CD8-positive, alpha-beta memory T cell (primary cell): ENCODE measurements around the gene CSTF3. TPM values are rescaled to one million over a fixed set of nuclear protein-coding genes. Genes with fewer than 3 reads are reported as not detected.

ENCODE experiments used
- CTCF ChIA-PET: fragments of 350-600 bp; sonication (Branson Sonifier 250); formaldehyde crosslinking; loops from one replicate; lab custom pipeline; 2021; ENCODE audit warnings: antibody characterized with exemption; lab: Charles Lee
- POLR2A ChIA-PET: fragments of 350-600 bp; sonication (Branson Sonifier 250); formaldehyde crosslinking; loops from one replicate; lab custom pipeline; 2021; ENCODE audit warnings: antibody characterized with exemption; lab: Charles Lee
- DNase-seq, 5 donors: peaks; one replicate each; pipeline versions ENCODE4 v3.0.0 to v3.0.0-alpha.2; 2020 to 2022; ENCODE audit warnings: mixed read lengths in 1 of 5
- H3K27ac ChIP-seq: one replicate; pipeline ENCODE4 v1.7.0; 2013; ENCODE audit warnings: low read depth, mild to moderate bottlenecking, low read length, moderate library complexity
- H3K27me3 ChIP-seq: 2 replicates; pipeline ENCODE4 v1.7.0; 2013; ENCODE audit warnings: low read length, mild to moderate bottlenecking; ENCODE audit not compliant: insufficient read depth, poor library complexity, severe bottlenecking
- H3K36me3 ChIP-seq: 2 replicates; pipeline ENCODE4 v1.7.0; 2013; ENCODE audit warnings: mild to moderate bottlenecking, low read length, moderate library complexity; ENCODE audit not compliant: insufficient read depth
- H3K4me1 ChIP-seq: 2 replicates; pipeline ENCODE4 v1.7.0; 2013; ENCODE audit warnings: mild to moderate bottlenecking, low read length, moderate library complexity; ENCODE audit not compliant: insufficient read depth
- H3K4me3 ChIP-seq: 2 replicates; pipeline ENCODE4 v1.7.0; 2013; ENCODE audit warnings: mild to moderate bottlenecking, low read length
- H3K9me3 ChIP-seq: 2 replicates; pipeline ENCODE4 v1.7.0; 2013; ENCODE audit warnings: mild to moderate bottlenecking, low read length
- H3K27ac Mint-ChIP-seq, 8 donors: one replicate each; pipeline ENCODE4 v1.8.0; 2020 to 2021; ENCODE audit warnings: mixed read lengths in 8 of 8, mild to moderate bottlenecking in 6 of 8, inconsistent platforms in 3 of 8, moderate library complexity in 3 of 8
- H3K27me3 Mint-ChIP-seq, 2 donors: one replicate each; pipeline ENCODE4 v1.8.0; 2020 to 2021; ENCODE audit warnings: mixed read lengths in 2 of 2, mild to moderate bottlenecking in 1 of 2, moderate library complexity in 1 of 2
- H3K36me3 Mint-ChIP-seq, 3 donors: one replicate each; pipeline ENCODE4 v1.8.0; 2020 to 2021; ENCODE audit warnings: mixed read lengths in 3 of 3, inconsistent platforms in 1 of 3, mild to moderate bottlenecking in 1 of 3
- H3K4me1 Mint-ChIP-seq, 3 donors: one replicate each; pipeline ENCODE4 v1.8.0; 2020 to 2021; ENCODE audit warnings: mixed read lengths in 3 of 3, inconsistent platforms in 1 of 3, mild to moderate bottlenecking in 1 of 3
- H3K4me3 Mint-ChIP-seq, 7 donors: one replicate each; pipeline ENCODE4 v1.8.0; 2020 to 2021; ENCODE audit warnings: mixed read lengths in 7 of 7, mild to moderate bottlenecking in 6 of 7, moderate library complexity in 4 of 7, inconsistent platforms in 2 of 7
- H3K9me3 Mint-ChIP-seq, 5 donors: one replicate each; pipeline ENCODE4 v1.8.0; 2020 to 2022; ENCODE audit warnings: mixed read lengths in 5 of 5, mild to moderate bottlenecking in 3 of 5, moderate library complexity in 2 of 5, inconsistent platforms in 1 of 5
- polyA plus RNA-seq: library from polyadenylated mRNA; unstranded; fragments of 300-500 nt; fragmentation: Illumina TruSeq; gene quantifications from one replicate; pipeline ENCODE4 v1.2.3, GENCODE V29; 2021
- total RNA-seq, 2 experiments: library from RNA; stranded (reverse); gene quantifications; one replicate each; pipeline ENCODE4 v1.2.3, GENCODE V29; 2021

Gene CSTF3
- total and polyA plus RNA-seq, 3 experiments from 2014 or later: 16.5 to 37.7 (median 35.3) TPM

GRCh38 chr11:33044285-33044756, 117.0 kb downstream of the CSTF3 start:
- Histone ChIP-seq H3K36me3 (peaks cover 4% of the 10 kb centered on the region), H3K4me1 (peaks cover 10% of the 10 kb centered on the region), H3K4me3 (no peak overlapping the region), H3K9me3 (no peaks in the 10 kb centered on the region), H3K27ac (no peak overlapping the region), H3K27me3 (no peaks in the 10 kb centered on the region)
- peaks cover 13 to 27% (median 26%) of the 10 kb centered on the region in 3 donors for H3K4me1 Mint-ChIP-seq
- peaks cover 0 to 48% (median 7%) of the 10 kb centered on the region in 3 donors for H3K36me3 Mint-ChIP-seq
- no peak overlapping the region for H3K27ac Mint-ChIP-seq
- POLR2A ChIA-PET: interaction anchor here (0.8 kb wide), 1 partner anchor 22 kb away, joined by 3 read pairs; no protein-coding TSS in a partner anchor
- DNase-seq: no peak
- no peak overlapping the region for H3K4me3 Mint-ChIP-seq
- CTCF ChIA-PET: interaction anchor here (1.3 kb wide), 1 partner anchor 16 kb away, joined by 3 read pairs; no protein-coding TSS in a partner anchor
- no peaks in the 10 kb centered on the region for H3K9me3 Mint-ChIP-seq
- no peaks in the 10 kb centered on the region for H3K27me3 Mint-ChIP-seq

- Histone ChIP-seq H3K27ac (no peak overlapping the region), H3K4me1 (peaks cover 10% of the 10 kb centered on the region), H3K4me3 (no peak overlapping the region), H3K36me3 (peaks cover 4% of the 10 kb centered on the region), H3K9me3 (no peaks in the 10 kb centered on the region), H3K27me3 (no peaks in the 10 kb centered on the region)
- Mint-ChIP-seq H3K4me3 (no peak overlapping the region), H3K27ac (peak overlapping the region in 1 of 8 donors; percentile 47), H3K9me3 (no peaks in the 10 kb centered on the region), H3K4me1 (peaks cover 17 to 33% (median 29%) of the 10 kb centered on the region in 3 donors), H3K27me3 (no peaks in the 10 kb centered on the region), H3K36me3 (peaks cover 0 to 47% (median 7%) of the 10 kb centered on the region in 3 donors)
- CTCF ChIA-PET: interaction anchor here (0.7 to 1.3 kb wide), 3 partner anchors 17 to 729 kb away, joined by 3 read pairs; no protein-coding TSS in a partner anchor
- no peak for DNase-seq
- POLR2A ChIA-PET: no interaction called here
Observed at GRCh38 chr11:33043221-33043830, 118.0 kb downstream of the CSTF3 start.

- Mint-ChIP-seq H3K9me3 (no peaks in the 10 kb centered on the region), H3K4me3 (peak overlapping the region; percentile 94 to 98 (median 95))
- POLR2A ChIA-PET: interaction anchor here (0.6 to 1.2 kb wide), 3 partner anchors 26 to 435 kb away, joined by 3 to 4 read pairs (median 3); partner anchors contain the start of gene DEPDC7
Observed at GRCh38 chr11:33040862-33041453, 120.3 kb downstream of the CSTF3 start.

GRCh38 chr11:33040033-33040861, 121.0 kb downstream of the CSTF3 start:
- peak in 4 of 5 donors; percentile 26 to 58 (median 43) for DNase-seq
- H3K36me3 ChIP-seq: peaks cover 4% of the 10 kb centered on the region
- Mint-ChIP-seq H3K9me3 (no peaks in the 10 kb centered on the region), H3K4me3 (peak overlapping the region; percentile 94 to 98 (median 95)), H3K36me3 (peaks cover 0 to 22% (median 0%) of the 10 kb centered on the region in 3 donors), H3K27ac (peak overlapping the region; percentile 92 to 98 (median 94)), H3K27me3 (peaks cover 3 to 5% of the 10 kb centered on the region in 2 donors), H3K4me1 (peaks cover 16 to 23% (median 23%) of the 10 kb centered on the region in 3 donors)
- ChIA-PET CTCF (interaction anchor here (0.7 to 3.1 kb wide), 8 partner anchors 9 to 146 kb away, joined by 3 to 19 read pairs (median 4); no protein-coding TSS in a partner anchor), POLR2A (interaction anchor here (1.0 to 1.4 kb wide), 3 partner anchors 14 to 29 kb away, joined by 3 to 5 read pairs (median 4); partner anchors contain the start of gene DEPDC7)
- H3K4me3 ChIP-seq: peak overlapping the region; percentile 96
- no peaks in the 10 kb centered on the region for H3K9me3 ChIP-seq
- peaks cover 10% of the 10 kb centered on the region for H3K4me1 ChIP-seq
- peak overlapping the region; percentile 78 for H3K27ac ChIP-seq
- H3K27me3 ChIP-seq: no peaks in the 10 kb centered on the region

More at GRCh38 chr11:33040862-33041453, 120.3 kb downstream of the CSTF3 start:
- no peak overlapping the region for H3K4me3 ChIP-seq
- CTCF ChIA-PET: interaction anchor here (1.3 kb wide), 1 partner anchor 84 kb away, joined by 3 read pairs; no protein-coding TSS in a partner anchor
- no peaks in the 10 kb centered on the region for H3K9me3 ChIP-seq
- peaks cover 10% of the 10 kb centered on the region for H3K4me1 ChIP-seq
- no peak overlapping the region for H3K27ac ChIP-seq
- no peak for DNase-seq
- H3K27me3 ChIP-seq: no peaks in the 10 kb centered on the region
- H3K36me3 ChIP-seq: peaks cover 4% of the 10 kb centered on the region
- H3K27me3 Mint-ChIP-seq: peaks cover 0 to 4% of the 10 kb centered on the region in 2 donors
- H3K4me1 Mint-ChIP-seq: peaks cover 16 to 23% (median 23%) of the 10 kb centered on the region in 3 donors
- peaks cover 0 to 28% (median 3%) of the 10 kb centered on the region in 3 donors for H3K36me3 Mint-ChIP-seq
- H3K27ac Mint-ChIP-seq: peak overlapping the region; percentile 92 to 98 (median 94)

GRCh38 chr11:33039274-33040032, 121.8 kb downstream of the CSTF3 start, which contains the start of gene TCP11L1:
TCP11L1 (plus strand) TSS chr11:33039572; CDS start chr11:33043774, 4,202 bp downstream.
- Mint-ChIP-seq H3K4me3 (peak within 1 kb of the TSS; percentile 94 to 98 (median 95)), H3K27me3 (peaks cover 5 to 11% of the 10 kb centered on the region in 2 donors), H3K4me1 (peaks cover 16 to 23% (median 23%) of the 10 kb centered on the region in 3 donors), H3K36me3 (peaks cover 0 to 15% (median 0%) of the 10 kb centered on the region in 3 donors), H3K27ac (peak within 1 kb of the TSS; percentile 92 to 98 (median 94)), H3K9me3 (no peaks in the 10 kb centered on the region)
- H3K27ac ChIP-seq: peak within 1 kb of the TSS; percentile 78
- H3K27me3 ChIP-seq: no peaks in the 10 kb centered on the region
- no peaks in the 10 kb centered on the region for H3K9me3 ChIP-seq
- H3K4me3 ChIP-seq: peak within 1 kb of the TSS; percentile 96
- DNase-seq: peak; percentile 47 to 89 (median 79)
- H3K4me1 ChIP-seq: peaks cover 10% of the 10 kb centered on the region
- CTCF ChIA-PET: interaction anchor here (0.6 to 3.1 kb wide), 12 partner anchors 8 to 145 kb away, joined by 3 to 19 read pairs (median 4); partner anchors contain the start of gene DEPDC7
- H3K36me3 ChIP-seq: no peaks in the 10 kb centered on the region
- POLR2A ChIA-PET: interaction anchor here (0.8 to 1.4 kb wide), 6 partner anchors 14 to 28 kb away, joined by 3 to 5 read pairs (median 3); partner anchors contain the start of gene DEPDC7

GRCh38 chr11:33035011-33035410, 126.3 kb downstream of the CSTF3 start:
- H3K27ac Mint-ChIP-seq: peak overlapping the region in 1 of 8 donors; percentile 38
- peaks cover 4 to 7% (median 5%) of the 10 kb centered on the region in 3 donors for H3K4me1 Mint-ChIP-seq
- H3K36me3 Mint-ChIP-seq: peaks cover 0 to 5% (median 0%) of the 10 kb centered on the region in 3 donors
- Histone ChIP-seq H3K27me3 (no peaks in the 10 kb centered on the region), H3K27ac (no peak overlapping the region), H3K4me3 (no peak overlapping the region), H3K36me3 (no peaks in the 10 kb centered on the region), H3K9me3 (no peaks in the 10 kb centered on the region), H3K4me1 (no peaks in the 10 kb centered on the region)
- ChIA-PET CTCF (interaction anchor here (2.0 kb wide), 1 partner anchor 10 kb away, joined by 9 read pairs; no protein-coding TSS in a partner anchor), POLR2A (no interaction called here)
- H3K27me3 Mint-ChIP-seq: peaks cover 11 to 25% of the 10 kb centered on the region in 2 donors
- H3K9me3 Mint-ChIP-seq: no peaks in the 10 kb centered on the region
- no peak overlapping the region for H3K4me3 Mint-ChIP-seq
- no peak for DNase-seq
